ENCODE data around the gene SF3A2.
A peak's percentile ranks its signal among the peaks of the same experiment; 100 is the strongest.
"Not testable (repeated sequence)": the region's sequence is repeated elsewhere in the genome, so short reads cannot be mapped to it uniquely, and the experiment has no call there.

Gene SF3A2

GRCh38 chr19:2236314-2237050, at the start of gene SF3A2, which contains the start of gene PLEKHJ1:
TSS of gene SF3A2 (plus strand) at chr19:2236824. CDS start at chr19:2243419, 6,595 bp downstream.
TSS of gene PLEKHJ1 (minus strand) at chr19:2236329. CDS start at chr19:2236248, 81 bp downstream.
- peak; percentile 98 for DNase-seq (ENCODE audit: low read depth in 3 of 3)

- DNase-seq (ENCODE audit: low read depth in 3 of 3) = no peak
Measured at GRCh38 chr19:2187159-2187558, 49.5 kb upstream of the SF3A2 start.

DNA sequence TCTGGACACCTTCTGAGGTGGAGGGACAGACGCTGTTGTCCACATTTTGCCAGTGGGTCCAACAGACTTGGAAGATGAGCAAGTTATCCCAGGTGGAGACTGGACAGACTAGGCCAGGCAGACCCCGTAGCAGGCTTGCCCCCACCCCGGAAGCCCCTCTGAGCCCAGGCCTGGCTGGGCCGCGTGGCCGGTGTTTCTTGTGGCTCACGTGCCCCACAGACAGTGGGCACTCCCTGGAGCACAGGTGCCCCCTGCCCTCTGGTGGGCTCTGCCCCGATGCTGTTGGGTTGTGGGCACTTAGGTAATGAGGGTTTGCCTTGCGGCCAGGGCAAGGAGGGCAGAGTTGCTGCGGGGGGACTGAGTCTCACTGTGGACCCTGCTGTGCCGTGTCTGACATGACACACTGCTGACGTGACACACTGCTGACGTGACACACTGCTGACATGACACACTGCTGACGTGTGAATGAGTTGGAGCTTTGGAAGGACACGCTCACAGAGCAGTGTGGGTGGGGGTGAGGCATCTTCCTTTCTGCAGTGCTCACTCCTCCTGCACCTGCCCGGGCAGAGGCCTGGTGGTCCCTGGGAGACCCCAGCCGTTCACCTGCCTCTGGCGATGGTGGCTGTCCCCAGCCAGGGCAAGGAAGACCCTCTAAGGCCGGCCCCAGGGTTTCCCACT, 47.8 kb upstream of the SF3A2 start:
- no peak for DNase-seq (ENCODE audit: low read depth in 3 of 3)

DNA sequence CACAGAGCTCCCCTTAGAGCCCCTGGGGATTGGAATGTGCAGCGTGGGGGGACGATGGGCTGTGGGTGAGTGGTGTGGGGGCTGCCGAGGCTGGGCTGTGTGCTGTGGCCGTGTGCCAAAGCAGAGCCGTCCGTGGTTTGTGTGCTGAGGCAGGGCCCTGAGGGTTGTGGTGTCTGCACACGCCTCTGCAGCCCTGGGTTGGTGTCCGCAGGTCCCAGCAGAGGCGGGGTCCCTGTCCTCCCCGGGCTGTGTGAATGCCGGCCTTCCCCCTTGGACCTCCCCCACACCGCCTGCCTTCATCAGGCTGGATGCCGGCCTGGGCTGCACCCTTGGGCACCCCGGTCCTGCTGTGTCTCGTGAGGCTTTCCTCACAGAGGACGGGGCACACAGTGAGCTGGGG, 46.7 kb upstream of the SF3A2 start:
- no peak for DNase-seq (ENCODE audit: low read depth in 3 of 3)

- no peak for DNase-seq (ENCODE audit: low read depth in 3 of 3)
Measured at GRCh38 chr19:2190848-2191455, 45.7 kb upstream of the SF3A2 start.

DNA sequence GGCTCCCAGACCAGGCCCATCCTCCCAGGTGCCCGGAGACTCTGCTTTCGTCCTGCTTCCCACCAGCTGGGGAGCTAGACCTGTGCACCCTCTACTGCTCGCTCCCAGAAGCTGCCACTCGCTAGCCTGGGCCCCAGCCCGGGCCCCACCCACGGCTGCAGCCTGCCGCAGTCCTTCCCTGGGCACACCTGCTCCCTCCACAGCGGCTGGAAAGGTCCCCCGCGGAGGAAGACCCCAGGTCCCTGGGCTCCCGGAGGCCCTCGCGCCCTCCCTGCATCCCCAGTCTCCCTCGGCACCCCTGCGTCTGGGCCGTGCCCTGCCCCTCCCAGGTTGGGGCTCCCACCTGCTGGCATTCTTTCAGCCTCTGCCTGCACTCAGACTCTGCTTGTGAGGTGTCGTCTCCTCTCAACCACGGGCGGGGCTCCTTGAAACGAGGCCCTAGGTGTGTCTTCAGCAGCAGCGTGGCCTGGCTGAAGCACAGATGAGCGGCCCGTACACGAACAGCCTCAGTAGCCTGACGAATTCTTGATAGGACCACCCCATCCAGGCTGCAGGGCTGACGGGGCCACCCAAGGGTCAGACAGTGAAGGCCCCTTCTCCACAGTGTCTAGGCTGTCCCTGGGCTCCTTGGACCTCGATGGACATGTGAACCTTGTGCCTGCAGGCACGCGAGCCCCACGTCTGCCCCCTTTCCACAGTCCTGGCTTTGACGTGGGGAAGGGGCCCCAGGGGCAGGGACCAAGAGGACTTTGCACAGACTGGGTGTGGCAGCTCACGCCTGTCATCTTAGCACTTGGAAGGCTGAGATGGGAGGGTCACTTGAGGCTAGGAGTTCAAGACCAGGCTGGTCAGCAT, 44.9 kb upstream of the SF3A2 start:
- no peak for DNase-seq (ENCODE audit: low read depth in 3 of 3)

DNA sequence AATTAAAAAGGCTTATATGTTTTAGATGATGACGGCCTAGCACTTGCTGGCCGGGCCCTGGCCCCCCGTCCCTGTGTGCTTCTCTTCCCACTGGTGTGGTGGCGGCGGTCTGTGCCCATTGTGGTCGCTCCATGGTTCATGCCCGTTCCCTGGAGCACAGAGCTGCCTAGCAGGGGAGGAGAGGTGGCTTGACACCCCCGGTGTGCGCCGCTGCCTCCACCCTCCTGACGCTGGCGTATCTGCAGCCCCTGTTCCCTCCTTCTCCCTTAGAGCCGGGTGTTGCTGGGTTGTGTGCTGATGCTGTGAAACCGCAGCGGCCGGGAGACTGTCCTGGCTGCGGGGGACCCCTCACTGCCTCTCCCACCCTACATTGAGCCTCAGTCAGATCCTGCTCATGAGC, 43.8 kb upstream of the SF3A2 start:
- no peak for DNase-seq (ENCODE audit: low read depth in 3 of 3)

DNA sequence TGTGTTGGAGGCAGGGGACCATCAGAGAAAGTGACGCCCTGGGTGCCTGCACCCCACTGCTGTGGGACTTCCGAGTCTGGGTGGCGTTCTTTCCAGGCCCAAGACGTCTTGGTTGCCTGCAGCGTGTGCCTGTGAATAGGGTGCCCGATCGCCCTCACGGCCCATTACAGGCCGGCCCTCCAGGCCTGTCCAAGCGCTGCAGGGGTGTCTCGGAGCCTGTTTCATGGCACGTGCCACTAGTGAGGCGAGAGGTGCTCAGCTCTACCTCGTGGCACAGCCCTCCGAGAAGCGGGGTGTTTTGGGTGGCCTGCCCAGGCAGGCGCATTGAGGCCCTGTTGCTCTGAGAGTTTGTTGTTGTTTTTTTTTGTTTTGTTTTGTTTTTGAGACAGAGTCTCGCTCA, 42.8 kb upstream of the SF3A2 start:
- no peak for DNase-seq (ENCODE audit: low read depth in 3 of 3)

- DNase-seq (ENCODE audit: low read depth in 3 of 3) = no peak
Measured at GRCh38 chr19:2194513-2195078, 42.0 kb upstream of the SF3A2 start.

DNA sequence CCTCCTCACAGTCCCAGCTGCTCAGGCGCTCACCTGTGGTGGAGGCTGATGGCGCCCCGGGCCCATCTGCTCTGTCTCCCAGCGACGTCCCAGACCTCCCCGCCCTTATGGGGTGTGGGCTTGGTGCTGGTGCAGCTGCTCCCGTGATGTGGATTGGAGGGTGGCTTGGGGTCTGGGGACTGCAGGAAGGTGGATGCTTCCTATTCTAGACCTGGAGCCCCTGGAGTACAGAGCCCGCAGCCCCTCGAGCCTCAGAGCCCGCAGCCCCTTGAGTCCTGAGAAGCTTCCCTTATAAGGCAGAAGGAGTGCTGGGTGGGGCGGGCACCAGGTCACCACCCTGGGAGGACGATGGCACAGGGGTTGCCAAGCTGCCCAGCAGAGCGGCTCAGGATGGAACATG, 41.3 kb upstream of the SF3A2 start:
- DNase-seq (ENCODE audit: low read depth in 3 of 3) = no peak

DNA sequence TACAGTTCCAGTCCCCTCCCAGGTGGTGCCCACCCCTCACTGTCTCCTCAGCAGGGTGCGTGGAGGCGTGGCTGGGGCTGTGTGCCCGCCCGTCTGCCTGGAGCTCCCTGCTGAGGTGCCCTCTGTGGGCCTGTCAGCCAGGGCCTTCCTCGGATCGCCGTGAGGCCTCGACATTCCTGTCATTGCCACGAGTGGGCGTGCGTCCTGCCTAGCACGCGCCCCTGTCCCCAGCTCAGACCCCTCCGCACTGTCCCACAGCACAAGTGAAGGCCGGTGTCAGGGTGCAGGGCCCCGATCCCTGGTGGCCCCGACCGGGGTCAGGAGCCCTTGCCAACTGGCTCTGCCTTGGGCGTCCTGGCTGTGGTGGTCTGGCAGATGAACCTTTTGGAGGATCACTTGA, 40.7 kb upstream of the SF3A2 start:
- DNase-seq (ENCODE audit: low read depth in 3 of 3) = no peak

- no peak for DNase-seq (ENCODE audit: low read depth in 3 of 3)
Measured at GRCh38 chr19:2197270-2197669, 39.4 kb upstream of the SF3A2 start.

- no peak for DNase-seq (ENCODE audit: low read depth in 3 of 3)
Measured at GRCh38 chr19:2198317-2198716, 38.3 kb upstream of the SF3A2 start.

DNA sequence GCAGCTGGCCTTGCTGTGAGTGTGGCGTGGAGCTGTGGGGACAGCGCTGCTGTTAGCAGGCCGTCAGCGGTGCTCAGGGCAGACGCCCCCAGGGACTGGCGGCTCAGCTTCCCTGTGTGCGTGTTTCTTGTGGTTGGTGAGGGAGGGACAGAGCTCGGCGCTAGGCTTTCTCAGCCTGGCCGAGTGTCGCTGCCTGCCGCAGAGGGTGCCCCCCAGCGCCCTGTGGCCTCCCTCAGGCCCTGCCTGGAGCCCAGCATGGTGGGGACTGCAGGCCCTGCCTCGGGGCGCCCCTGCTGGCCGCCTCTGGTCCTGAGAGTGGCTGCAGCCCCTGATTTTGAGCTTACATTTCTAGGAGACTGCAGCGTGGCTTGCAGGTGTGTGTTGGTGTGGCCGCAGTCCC, 37.4 kb upstream of the SF3A2 start:
- no peak for DNase-seq (ENCODE audit: low read depth in 3 of 3)

GRCh38 chr19:2199861-2200623, 36.6 kb upstream of the SF3A2 start:
- no peak for DNase-seq (ENCODE audit: low read depth in 3 of 3)

DNA sequence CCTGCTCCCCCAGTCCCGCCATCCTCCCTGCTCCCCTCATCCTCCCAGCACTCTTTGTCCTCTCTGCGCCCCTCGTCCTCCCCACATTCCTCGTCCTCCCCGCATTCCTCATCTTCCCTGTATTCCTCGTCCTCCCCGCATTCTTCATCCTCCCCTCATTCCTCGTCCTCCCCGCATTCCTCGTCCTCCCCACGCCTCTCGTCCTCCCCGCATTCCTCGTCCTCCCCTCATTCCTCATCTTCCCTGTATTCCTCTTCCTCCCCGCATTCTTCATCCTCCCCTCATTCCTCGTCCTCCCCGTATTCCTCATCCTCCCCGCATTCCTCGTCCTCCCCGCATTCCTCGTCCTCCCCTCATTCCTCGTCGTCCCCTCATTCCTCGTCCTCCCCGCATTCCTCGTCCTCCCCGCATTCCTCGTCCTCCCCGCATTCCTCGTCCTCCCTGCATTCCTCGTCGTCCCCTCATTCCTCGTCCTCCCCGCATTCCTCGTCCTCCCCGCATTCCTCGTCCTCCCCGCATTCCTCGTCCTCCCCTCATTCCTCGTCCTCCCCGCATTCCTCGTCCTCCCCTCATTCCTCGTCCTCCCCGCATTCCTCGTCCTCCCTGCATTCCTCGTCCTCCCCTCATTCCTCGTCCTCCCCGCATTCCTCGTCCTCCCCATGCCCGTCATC, 35.9 kb upstream of the SF3A2 start:
- not testable (repeated sequence) for DNase-seq (ENCODE audit: low read depth in 3 of 3)

GRCh38 chr19:2201473-2202148, 35.0 kb upstream of the SF3A2 start:
- no peak for DNase-seq (ENCODE audit: low read depth in 3 of 3)

GRCh38 chr19:2202366-2202765, 34.3 kb upstream of the SF3A2 start:
- no peak for DNase-seq (ENCODE audit: low read depth in 3 of 3)

GRCh38 chr19:2207008-2207407, 29.6 kb upstream of the SF3A2 start:
- DNase-seq (ENCODE audit: low read depth in 3 of 3) = no peak
